Esophagus squamous epithelium (tissue), 5 donors: ENCODE measurements around the gene KIAA1217. TPM values are rescaled to one million over a fixed set of nuclear protein-coding genes. Genes with fewer than 3 reads are reported as not detected.

ENCODE experiments used
- DNase-seq: peaks from one replicate; lab custom pipeline; 2025; lab: John Stamatoyannopoulos, UW
- H3K27ac ChIP-seq, 4 donors: fragments of 200-600 bp; sonication (generic); one replicate each; pipeline ENCODE4 v1.5.1; 2016 to 2019; ENCODE audit warnings: mild to moderate bottlenecking in 1 of 4
- H3K27me3 ChIP-seq, 4 donors: fragments of 200-600 bp; sonication (generic); 1 replicate in 3 of 4; 2 replicates in 1 of 4; pipeline versions ENCODE4 v1.5.1 to v1.6.0; 2017 to 2021; ENCODE audit warnings: antibody characterized with exemption in 1 of 4
- H3K36me3 ChIP-seq, 3 donors: fragments of 200-600 bp; sonication (generic); one replicate each; pipeline ENCODE4 v1.5.1; 2016 to 2019
- H3K4me1 ChIP-seq, 3 donors: fragments of 200-600 bp; sonication (generic); one replicate each; pipeline ENCODE4 v1.5.1; 2017 to 2019
- H3K4me3 ChIP-seq, 4 donors: fragments of 200-600 bp; sonication (generic); 1 replicate in 3 of 4; 2 replicates in 1 of 4; pipeline ENCODE4 v1.5.1; 2016 to 2019; ENCODE audit warnings: mild to moderate bottlenecking in 2 of 4, moderate library complexity in 1 of 4
- H3K9me3 ChIP-seq, 3 donors: fragments of 200-600 bp; sonication (generic); one replicate each; pipeline ENCODE4 v1.5.1; 2016 to 2019
- CTCF ChIP-seq, 6 experiments: fragments of 450-650 bp in 4 of 6; fragments of 200-600 bp in 2 of 6; sonication (generic) in 2 of 6; IDR thresholded peaks; one replicate each; pipeline ENCODE4 v1.5.1; 2016 to 2019; ENCODE audit warnings: antibody characterized with exemption in 6 of 6, mild to moderate bottlenecking in 4 of 6, moderate library complexity in 4 of 6
- POLR2A ChIP-seq, 4 donors: fragments of 450-650 bp; IDR thresholded peaks; one replicate each; pipeline ENCODE4 v1.6.1; 2017; ENCODE audit warnings: antibody characterized with exemption in 4 of 4, mild to moderate bottlenecking in 4 of 4, moderate library complexity in 3 of 4
- WGBS, 2 donors: methylation state at CpG; one replicate each; pipeline ENCODE4 v1.1.5; 2018; 5-methylcytosine and 5-hydroxymethylcytosine counted together
- intact Hi-C: fragments of 100-400 bp; cut with DNase I; formaldehyde crosslinking; loops from one replicate; pipeline ENCODE4 v1.15.0; 2022
- total RNA-seq, 4 donors: library from RNA; depleted of rRNA; stranded (reverse); fragments of >200 nt; gene quantifications; one replicate each; pipeline ENCODE4 v1.1.0, GENCODE V29; 2016
- donor health status: DM: yes; HTN: yes; CAD: no.

KIAA1217 gene
- total RNA-seq, 4 donors from 2014 or later, result 56.2 to 67.6 (median 66.2) TPM

- intact Hi-C loops, result no loop called here
- no peak for DNase-seq
- Histone ChIP-seq H3K4me3 (no peak overlapping the region), H3K36me3 (no peaks in the 10 kb centered on the region), H3K9me3 (no peaks in the 10 kb centered on the region), H3K27me3 (no peaks in the 10 kb centered on the region), H3K27ac (peak overlapping the region in 1 of 4 donors; percentile 2), H3K4me1 (peaks cover 0 to 14% (median 0%) of the 10 kb centered on the region in 3 donors)
- TF ChIP-seq POLR2A (IDR thresholded peaks at IDR 0.05), result no peak
- TF ChIP-seq CTCF (IDR thresholded peaks at IDR 0.05), result no peak
- WGBS, 2 donors, result 11 to 18% methylated on average over 5 of the region's 5 CpGs
These were observed 40.4 kb upstream of the KIAA1217 start for GRCh38 chr10:24168258-24169170.

- Histone ChIP-seq H3K27me3 (no peaks in the 10 kb centered on the region), H3K4me1 (peaks cover 0 to 14% (median 0%) of the 10 kb centered on the region in 3 donors), H3K9me3 (no peaks in the 10 kb centered on the region), H3K36me3 (no peaks in the 10 kb centered on the region), H3K27ac (no peak overlapping the region), H3K4me3 (no peak overlapping the region)
- 65 to 78% methylated on average over 5 of the region's 5 CpGs for WGBS, 2 donors
- intact Hi-C loops, result no loop called here
- no peak for DNase-seq
- no peak for TF ChIP-seq CTCF (IDR thresholded peaks at IDR 0.05)
- TF ChIP-seq POLR2A (IDR thresholded peaks at IDR 0.05), result no peak
These were observed 38.7 kb upstream of the KIAA1217 start for GRCh38 chr10:24170199-24170598.

- Histone ChIP-seq H3K27ac (no peak overlapping the region), H3K4me3 (no peak overlapping the region), H3K27me3 (no peaks in the 10 kb centered on the region), H3K4me1 (peaks cover 0 to 11% (median 0%) of the 10 kb centered on the region in 3 donors), H3K9me3 (no peaks in the 10 kb centered on the region), H3K36me3 (no peaks in the 10 kb centered on the region)
- intact Hi-C loops, result no loop called here
- 91 to 100% methylated on average over 3 of the region's 3 CpGs for WGBS, 2 donors
- TF ChIP-seq POLR2A (IDR thresholded peaks at IDR 0.05), result no peak
- no peak for TF ChIP-seq CTCF (IDR thresholded peaks at IDR 0.05)
- no peak for DNase-seq
These were observed 36.0 kb upstream of the KIAA1217 start for GRCh38 chr10:24172909-24173308.

- 40 to 54% methylated on average over 1 to 2 of the region's 2 CpGs for WGBS, 2 donors
- TF ChIP-seq POLR2A (IDR thresholded peaks at IDR 0.05), result no peak
- TF ChIP-seq CTCF (IDR thresholded peaks at IDR 0.05), result no peak
- Histone ChIP-seq H3K4me1 (peaks cover 0 to under 1% (median 0%) of the 10 kb centered on the region in 3 donors), H3K36me3 (no peaks in the 10 kb centered on the region), H3K4me3 (no peak overlapping the region), H3K27me3 (no peaks in the 10 kb centered on the region), H3K9me3 (no peaks in the 10 kb centered on the region), H3K27ac (no peak overlapping the region)
- intact Hi-C loops, result no loop called here
- no peak for DNase-seq
These were observed 34.9 kb upstream of the KIAA1217 start for GRCh38 chr10:24174014-24174413.

GRCh38 chr10:24176658-24177057 lies 32.3 kb upstream of the KIAA1217 start:
- Histone ChIP-seq H3K27me3 (no peaks in the 10 kb centered on the region), H3K4me3 (no peak overlapping the region), H3K27ac (no peak overlapping the region), H3K4me1 (no peaks in the 10 kb centered on the region), H3K36me3 (no peaks in the 10 kb centered on the region), H3K9me3 (peaks cover 0 to 3% (median 0%) of the 10 kb centered on the region in 3 donors)
- intact Hi-C loops, result no loop called here
- WGBS, 2 donors, result no CpG with 5 or more reads among the region's 19 CpGs
- no peak for DNase-seq
- TF ChIP-seq CTCF (IDR thresholded peaks at IDR 0.05) (no peak), POLR2A (IDR thresholded peaks at IDR 0.05) (no peak)
